Islet of Langerhans (tissue), 1 donor: ENCODE results near the gene BMP2K.
"Not testable (repeated sequence)": the region's sequence is repeated elsewhere in the genome, so short reads cannot be mapped to it uniquely, and the experiment has no call there.

Source experiments
- FAIRE-seq: peaks from one replicate; lab custom pipeline; 2011; peaks lifted over from hg19 to GRCh38; lab: Jason Lieb, UNC

BMP2K gene

DNA sequence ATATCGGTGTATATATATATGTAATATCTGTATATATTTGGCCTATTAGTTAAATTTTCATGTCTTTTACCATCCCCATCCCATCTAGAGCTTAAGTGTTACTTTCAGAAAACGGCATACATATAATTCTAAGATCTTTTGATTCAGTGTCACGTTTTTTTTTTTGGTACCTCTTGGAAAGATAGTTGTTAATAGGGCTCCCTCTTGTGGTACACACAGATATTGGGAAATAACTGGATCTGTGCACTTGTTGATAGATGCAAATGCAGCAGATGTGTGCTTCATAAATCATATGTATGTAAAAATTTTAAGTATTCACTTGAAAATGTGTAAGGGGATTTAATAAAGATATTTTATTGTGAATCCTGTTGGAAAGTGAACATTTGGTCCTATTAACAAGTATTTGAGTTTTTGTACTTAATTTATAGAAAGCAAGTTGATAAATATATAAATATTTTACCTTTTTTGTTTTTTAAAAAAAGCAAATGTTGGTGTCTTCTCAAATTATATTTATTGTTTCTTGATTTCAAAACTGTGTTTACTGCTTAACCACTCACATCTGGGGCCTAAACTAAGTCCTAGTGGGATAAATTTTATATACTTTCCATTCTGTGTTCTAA, 88.4 kb downstream of the BMP2K start:
- peak; percentile 99 for FAIRE-seq

DNA sequence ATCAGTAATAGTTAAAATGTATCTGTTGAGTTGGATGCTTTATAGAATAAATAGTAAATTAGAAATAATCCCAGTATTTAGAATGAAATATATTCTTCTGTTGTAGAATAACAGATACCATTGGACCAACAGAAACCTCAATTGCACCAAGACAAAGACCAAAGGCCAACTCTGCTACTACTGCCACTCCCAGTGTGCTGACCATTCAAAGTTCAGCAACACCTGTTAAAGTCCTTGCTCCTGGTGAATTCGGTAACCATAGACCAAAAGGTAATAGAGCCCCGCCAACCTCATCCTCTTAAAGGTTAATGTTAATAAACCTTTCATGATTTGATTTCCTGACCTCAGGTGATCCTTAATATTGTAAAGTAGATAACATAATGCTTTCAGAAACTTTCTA, 89.3 kb downstream of the BMP2K start:
- no peak for FAIRE-seq

DNA sequence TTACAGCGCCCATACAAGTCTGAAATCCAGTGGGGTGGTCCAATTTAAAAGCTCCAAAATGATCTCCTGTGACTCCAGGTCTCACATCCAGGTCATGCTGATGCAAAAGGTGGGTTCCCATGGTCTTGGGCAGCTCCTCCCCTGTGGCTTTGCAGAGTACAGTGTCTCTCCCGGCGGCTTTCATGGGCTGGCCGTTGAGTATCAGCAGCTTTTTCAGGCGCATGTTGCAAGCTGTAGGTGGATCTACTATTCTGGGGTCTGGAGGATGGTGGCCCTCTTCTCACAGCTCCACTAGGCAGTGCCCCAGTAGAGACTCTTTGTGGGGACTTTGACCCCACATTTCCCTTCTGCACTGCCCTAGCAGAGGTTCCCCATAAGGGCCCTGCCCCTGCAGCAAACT, 92.6 kb downstream of the BMP2K start:
- FAIRE-seq = not testable (repeated sequence)

GRCh38 chr4:78870056-78870455, 93.9 kb downstream of the BMP2K start:
- FAIRE-seq = no peak

DNA sequence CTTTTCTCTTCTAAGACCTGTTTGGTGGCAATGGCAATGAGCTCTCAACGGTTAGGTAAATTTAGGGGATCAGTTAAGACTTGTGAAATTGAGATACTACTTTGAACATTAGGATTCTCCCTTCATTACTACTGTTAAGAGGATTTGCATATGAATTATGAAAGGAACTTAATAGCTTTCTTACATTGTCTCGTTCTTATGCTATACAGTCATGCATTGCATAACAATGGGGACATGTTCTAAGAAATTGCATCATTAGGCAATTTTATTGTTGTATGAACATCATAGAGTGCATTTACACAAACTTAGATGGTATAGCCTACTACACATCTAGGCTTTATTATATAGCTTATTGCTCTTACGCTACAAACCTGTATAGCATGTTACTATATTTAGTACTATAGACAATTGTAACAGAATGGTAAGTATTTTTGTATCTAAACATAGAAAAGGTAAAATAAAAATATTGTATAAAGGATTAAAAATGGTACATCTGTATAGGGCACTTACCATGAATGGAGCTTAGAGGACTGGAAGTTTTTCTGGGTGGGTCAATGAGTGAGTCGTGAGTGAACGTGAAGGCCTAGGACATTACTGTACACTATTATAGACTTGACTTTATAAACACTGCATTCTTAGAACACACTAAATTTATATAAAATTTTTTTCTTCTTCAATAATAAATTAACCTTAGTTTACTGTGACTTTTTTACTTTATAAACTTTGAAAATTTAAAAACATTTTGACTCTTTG, 100.6 kb downstream of the BMP2K start:
- no peak for FAIRE-seq

- no peak for FAIRE-seq
These were observed 101.9 kb downstream of the BMP2K start for GRCh38 chr4:78878031-78878430.

GRCh38 chr4:78880874-78881492, 104.8 kb downstream of the BMP2K start:
- no peak for FAIRE-seq

DNA sequence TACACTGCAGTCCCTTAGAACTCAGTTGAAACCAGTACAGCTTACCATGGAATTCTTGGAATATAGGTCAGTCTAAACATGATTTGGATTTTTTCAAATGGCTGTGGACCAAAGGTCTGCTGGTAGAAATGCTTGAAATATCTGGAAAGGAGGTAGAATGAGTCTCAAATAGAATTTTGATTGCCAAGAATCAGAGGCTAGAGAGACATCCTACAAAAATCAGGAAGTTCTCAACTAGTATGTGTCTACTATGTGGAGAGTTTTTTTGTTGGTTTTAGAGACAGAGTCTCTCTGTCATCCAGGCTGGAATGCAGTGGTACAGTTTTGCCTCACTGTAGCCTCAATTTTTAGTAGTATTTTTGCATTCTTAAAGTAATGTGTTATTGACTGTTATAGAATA, 109.4 kb downstream of the BMP2K start:
- FAIRE-seq = no peak

- no peak for FAIRE-seq
These were observed 113.8 kb downstream of the BMP2K start for GRCh38 chr4:78889955-78890354.

DNA sequence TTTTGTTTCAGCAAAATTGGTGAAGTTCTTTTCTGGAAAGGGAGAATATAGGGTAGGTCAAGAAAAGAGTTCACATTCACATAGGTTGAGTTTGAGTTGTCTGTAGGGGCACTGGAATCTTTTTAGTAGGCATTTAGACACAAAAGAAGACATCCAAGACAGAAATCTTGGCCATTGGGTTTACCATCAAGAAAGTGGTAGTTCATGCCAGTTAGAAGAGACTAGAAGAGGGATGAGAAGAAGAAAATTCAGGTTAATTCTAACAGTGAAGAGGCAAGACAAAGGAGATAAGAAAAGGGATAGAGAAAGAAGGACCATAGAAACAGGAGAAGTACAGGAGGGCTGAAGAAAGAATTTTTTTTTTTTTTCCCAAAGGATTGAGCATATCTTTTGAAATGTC, 123.2 kb downstream of the BMP2K start:
- FAIRE-seq = no peak

GRCh38 chr4:78901882-78902281, 125.7 kb downstream of the BMP2K start:
- no peak for FAIRE-seq

DNA sequence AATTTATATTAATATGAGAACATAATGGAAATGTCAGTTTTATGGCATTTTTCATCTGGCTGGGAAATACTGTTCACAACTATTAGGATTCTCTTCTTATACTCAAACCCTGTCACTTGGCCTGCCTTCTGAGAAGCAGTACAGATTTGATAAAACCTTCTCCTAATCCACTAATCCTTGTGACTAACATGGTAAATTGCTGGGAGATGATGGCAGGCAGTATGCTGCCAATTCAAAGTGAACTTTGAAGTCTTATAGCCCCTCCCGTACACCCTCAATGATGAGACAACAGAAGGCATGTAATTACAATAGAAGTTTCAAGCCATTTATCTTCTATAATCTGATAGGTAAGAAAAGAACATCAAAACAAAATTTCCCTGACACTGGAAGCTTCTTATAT, 126.1 kb downstream of the BMP2K start:
- no peak for FAIRE-seq

GRCh38 chr4:78904143-78904542, 128.0 kb downstream of the BMP2K start:
- no peak for FAIRE-seq

DNA sequence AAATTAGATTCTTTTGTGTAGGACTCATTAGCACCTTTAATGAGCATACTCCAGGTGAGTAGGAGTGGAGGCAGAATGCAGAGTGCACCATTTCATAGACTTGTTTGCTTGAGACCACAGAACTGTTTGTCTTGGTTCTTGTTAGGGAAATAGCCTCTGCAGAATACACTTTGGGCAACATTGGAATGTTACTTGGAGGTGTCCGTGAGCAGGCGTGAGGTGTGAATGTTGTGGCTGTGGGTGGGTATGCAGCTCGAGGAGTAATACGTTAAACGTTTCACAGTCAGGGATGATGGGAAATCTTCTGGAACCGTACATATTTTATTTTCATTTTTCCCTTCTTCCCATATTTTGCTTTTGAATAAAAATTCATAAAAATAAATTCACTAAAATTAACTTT, 131.5 kb downstream of the BMP2K start:
- no peak for FAIRE-seq

DNA sequence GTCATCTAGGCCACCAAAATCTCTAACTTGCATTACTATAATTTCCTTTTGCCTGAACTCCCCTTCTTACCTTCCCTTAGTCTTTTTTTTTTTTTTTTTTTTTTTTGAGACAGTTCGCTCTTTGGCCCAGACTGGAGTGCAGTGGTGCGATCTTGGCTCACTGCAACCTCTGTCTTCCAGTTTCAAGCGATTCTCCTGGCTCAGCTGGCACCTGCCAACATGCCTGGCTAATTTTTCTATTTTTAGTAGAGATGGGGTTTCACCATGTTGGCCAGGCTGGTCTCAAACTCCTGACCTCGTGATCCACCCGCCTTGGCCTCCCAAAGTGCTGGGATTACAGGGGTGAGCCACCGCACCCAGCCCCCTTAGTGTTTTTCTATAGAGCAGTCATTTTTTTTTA, 132.8 kb downstream of the BMP2K start:
- not testable (repeated sequence) for FAIRE-seq

GRCh38 chr4:78910612-78911011, 134.5 kb downstream of the BMP2K start:
- FAIRE-seq = no peak

- FAIRE-seq = no peak
These were observed 146.1 kb downstream of the BMP2K start for GRCh38 chr4:78922207-78922606.

DNA sequence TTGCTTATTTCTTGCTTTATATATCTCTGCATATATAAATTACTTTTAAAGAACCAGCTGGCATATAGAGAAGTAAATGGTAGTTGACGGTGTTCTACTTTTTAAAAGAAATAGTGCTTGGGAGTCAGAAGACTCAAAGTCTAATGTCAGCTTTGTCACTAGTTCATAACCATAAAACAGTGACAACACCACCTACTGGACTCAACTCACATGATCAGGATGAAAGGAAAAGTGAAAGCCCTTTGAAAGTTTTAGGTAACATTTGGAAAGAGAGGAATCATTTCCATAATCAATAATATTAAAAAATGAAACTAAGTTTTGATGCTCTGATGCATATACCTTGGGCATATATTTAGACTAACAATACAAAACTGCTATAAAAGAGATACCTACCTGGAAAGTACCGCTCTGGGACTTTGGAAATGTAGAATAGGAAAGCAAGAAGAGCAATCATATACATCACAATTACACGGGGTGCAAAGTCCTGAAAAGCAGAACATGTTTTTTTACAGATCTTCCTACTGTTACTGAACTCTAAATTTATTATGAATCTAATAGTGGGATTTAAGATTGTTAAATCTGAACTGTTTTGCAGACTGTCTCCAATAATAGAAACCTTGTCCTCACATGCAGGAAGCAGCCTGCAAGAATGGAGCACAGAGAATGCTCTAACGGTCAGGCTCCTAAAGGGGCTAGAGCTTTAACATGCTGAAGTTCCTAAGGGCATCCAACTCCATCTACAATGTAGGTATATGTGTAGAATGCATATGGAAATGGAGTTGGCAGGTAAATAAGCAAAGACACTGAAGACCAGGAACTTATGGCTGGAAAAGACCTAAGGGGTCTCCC, 147.5 kb downstream of the BMP2K start:
- no peak for FAIRE-seq

GRCh38 chr4:78926826-78927225, 150.7 kb downstream of the BMP2K start:
- no peak for FAIRE-seq

DNA sequence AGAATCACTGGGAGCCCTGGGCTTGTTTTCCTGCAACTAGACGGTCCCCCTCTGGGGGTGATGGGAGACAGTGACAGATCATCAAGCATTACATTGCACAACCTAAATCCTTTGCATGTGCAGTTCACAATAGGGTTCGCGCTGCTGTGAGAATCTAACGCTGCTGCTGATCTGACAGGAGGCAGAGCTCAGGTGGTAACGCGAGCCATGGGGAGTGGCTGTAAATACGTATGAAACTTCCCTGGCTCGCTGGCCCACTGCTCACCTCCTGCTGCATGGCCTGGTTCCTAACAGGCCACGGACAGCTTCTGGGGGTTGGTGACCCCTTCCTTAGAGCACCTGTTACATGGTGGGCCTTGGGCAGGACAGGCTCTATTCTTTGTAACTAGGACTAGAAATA, 152.7 kb downstream of the BMP2K start:
- no peak for FAIRE-seq

GRCh38 chr4:78930016-78930629, 154.0 kb downstream of the BMP2K start:
- FAIRE-seq = no peak

- no peak for FAIRE-seq
These were observed 160.8 kb downstream of the BMP2K start for GRCh38 chr4:78936989-78937388.
